Tibial artery (tissue), 4 donors: ENCODE results near the gene SEPTIN5.

Source experiments
- DNase-seq, 2 donors: peaks; one replicate each; pipeline ENCODE4 v3.0.0-alpha.2; 2019
- H3K27ac ChIP-seq, 2 donors: fragments of 200-600 bp; sonication (generic) in 1 of 2; 1 replicate in 1 of 2; 2 replicates in 1 of 2; pipeline ENCODE4 v1.5.1; 2018 to 2019; ENCODE audit warnings: mild to moderate bottlenecking in 1 of 2
- H3K27me3 ChIP-seq, 2 donors: fragments of 200-600 bp; sonication (generic) in 1 of 2; one replicate each; pipeline versions ENCODE4 v1.5.1 to v1.6.0; 2016 to 2019
- H3K36me3 ChIP-seq, 3 donors: fragments of 200-600 bp; sonication (generic) in 2 of 3; one replicate each; pipeline ENCODE4 v1.5.1; 2016 to 2019; ENCODE audit warnings: mild to moderate bottlenecking in 2 of 3
- H3K4me1 ChIP-seq, 4 donors: fragments of 200-600 bp; sonication (generic) in 2 of 4; 1 replicate in 3 of 4; 2 replicates in 1 of 4; pipeline ENCODE4 v1.5.1; 2016 to 2019
- H3K4me3 ChIP-seq, 2 donors: fragments of 200-600 bp; sonication (generic) in 1 of 2; 1 replicate in 1 of 2; 2 replicates in 1 of 2; pipeline ENCODE4 v1.5.1; 2018 to 2019; ENCODE audit warnings: mild to moderate bottlenecking in 2 of 2
- H3K9me3 ChIP-seq, 3 donors: fragments of 200-600 bp; sonication (generic) in 1 of 3; one replicate each; pipeline ENCODE4 v1.5.1; 2016 to 2019
- intact Hi-C: fragments of 100-400 bp; cut with DNase I; formaldehyde crosslinking; loops from one replicate; pipeline ENCODE4 v1.15.0; 2023; ENCODE audit warnings: low total_unique reads
- TF ChIP-seq, protein P1 (sequence below), 2 experiments: fragments of 200-600 bp in 1 of 2; fragments of 450-650 bp in 1 of 2; IDR thresholded peaks; one replicate each; pipeline ENCODE4 v1.5.1; 2017 to 2019; ENCODE audit warnings: antibody characterized with exemption in 2 of 2, mild to moderate bottlenecking in 1 of 2, moderate library complexity in 1 of 2

The SEPTIN5 gene

DNA sequence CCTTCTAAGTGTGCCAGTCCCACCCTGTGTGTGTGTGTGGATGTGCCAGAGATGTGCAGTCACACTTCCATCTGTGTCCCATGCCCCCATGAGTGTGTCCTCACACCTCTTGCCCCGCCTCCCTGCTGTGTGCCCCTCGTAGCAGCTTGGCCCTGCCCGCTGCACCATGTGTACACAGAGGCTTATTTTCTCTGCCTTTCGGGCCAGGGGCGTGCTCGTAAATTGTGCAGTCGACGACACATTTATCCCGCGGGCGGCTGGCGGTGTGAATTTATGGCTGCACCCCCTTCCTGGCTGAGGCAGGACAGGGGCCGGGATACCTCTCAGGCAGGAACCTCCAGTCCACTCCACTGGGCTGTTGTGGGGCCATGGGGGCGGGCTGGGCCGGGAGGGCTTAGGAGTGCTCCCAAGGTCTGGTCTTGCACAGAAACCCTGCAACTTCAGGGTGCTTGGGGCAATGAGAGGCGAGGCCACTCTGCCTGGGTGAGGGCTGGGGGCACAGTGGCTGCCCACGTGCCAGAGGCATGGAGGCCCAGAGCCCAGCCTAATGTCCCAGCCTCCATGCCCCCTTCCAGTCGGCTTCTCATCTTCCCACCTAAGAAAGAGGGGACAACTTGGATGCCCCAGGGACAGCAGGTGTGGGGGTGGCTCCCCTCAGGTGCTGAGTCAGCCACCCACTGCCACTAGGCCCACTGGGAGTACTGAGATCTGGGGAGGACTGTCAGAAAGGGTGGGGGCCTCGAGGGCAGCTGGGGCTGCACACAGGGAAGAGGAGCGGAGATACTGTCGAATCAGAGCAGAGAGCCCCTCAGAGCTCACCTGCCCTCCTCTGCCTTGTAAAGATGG lies 21.6 kb downstream of the SEPTIN5 start:
- TF ChIP-seq, protein P1, sequence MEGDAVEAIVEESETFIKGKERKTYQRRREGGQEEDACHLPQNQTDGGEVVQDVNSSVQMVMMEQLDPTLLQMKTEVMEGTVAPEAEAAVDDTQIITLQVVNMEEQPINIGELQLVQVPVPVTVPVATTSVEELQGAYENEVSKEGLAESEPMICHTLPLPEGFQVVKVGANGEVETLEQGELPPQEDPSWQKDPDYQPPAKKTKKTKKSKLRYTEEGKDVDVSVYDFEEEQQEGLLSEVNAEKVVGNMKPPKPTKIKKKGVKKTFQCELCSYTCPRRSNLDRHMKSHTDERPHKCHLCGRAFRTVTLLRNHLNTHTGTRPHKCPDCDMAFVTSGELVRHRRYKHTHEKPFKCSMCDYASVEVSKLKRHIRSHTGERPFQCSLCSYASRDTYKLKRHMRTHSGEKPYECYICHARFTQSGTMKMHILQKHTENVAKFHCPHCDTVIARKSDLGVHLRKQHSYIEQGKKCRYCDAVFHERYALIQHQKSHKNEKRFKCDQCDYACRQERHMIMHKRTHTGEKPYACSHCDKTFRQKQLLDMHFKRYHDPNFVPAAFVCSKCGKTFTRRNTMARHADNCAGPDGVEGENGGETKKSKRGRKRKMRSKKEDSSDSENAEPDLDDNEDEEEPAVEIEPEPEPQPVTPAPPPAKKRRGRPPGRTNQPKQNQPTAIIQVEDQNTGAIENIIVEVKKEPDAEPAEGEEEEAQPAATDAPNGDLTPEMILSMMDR (IDR thresholded peaks at IDR 0.05), result no peak
- Histone ChIP-seq H3K36me3 (no peaks in the 10 kb centered on the region), H3K27me3 (peaks cover 0 to 40% of the 10 kb centered on the region in 2 donors), H3K4me1 (peaks cover 0 to 3% (median 2%) of the 10 kb centered on the region in 4 donors), H3K4me3 (no peak overlapping the region), H3K27ac (no peak overlapping the region), H3K9me3 (no peaks in the 10 kb centered on the region)
- intact Hi-C loops, result no loop called here
- no peak for DNase-seq

GRCh38 chr22:19737846-19738663 lies 23.8 kb downstream of the SEPTIN5 start:
- no peak overlapping the region for H3K27ac ChIP-seq
- intact Hi-C loops, result no loop called here
- no peak for DNase-seq

DNA sequence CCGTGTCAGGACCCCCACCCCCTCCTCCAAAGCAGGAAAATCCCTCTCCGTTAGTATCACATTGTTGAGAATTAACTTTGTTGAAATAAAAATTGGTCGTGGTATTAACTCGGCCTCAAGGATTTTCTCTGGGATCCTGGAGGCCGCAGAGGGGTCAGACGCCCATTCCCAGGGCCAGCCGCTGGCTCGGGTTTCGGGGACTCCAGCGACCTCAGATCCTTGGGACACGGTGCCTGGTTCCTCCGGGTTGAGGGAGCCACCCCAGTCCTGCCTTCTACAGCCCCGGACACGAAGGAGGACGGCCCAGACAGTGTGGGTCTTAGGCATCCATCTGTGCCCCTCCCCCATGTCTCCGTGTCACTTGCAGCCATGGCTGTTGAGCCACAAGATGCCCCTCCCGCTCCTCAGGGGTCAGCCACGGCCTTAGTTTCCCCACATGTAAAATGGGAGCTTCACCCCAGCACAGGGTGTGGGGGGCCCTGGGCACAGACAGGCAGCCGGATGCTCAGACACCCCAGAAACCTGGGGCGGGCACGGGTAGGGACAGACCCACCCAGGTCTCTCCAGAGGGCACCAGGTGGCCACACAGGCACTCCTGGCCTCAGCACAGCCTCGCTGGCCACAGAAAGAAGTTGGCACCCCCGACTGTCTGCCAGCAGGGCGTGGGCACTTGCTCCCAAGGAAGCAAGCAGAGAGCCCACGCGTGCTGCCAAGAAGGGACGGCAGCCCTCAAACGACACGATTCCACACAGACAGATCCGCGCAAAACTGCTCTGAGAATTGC lies 24.6 kb downstream of the SEPTIN5 start:
- no peak overlapping the region for H3K27ac ChIP-seq

More at GRCh38 chr22:19737846-19738663, 23.8 kb downstream of the SEPTIN5 start:
- no peaks in the 10 kb centered on the region for H3K4me1 ChIP-seq
- H3K27me3 ChIP-seq, result peaks cover 0 to 34% of the 10 kb centered on the region in 2 donors
- TF ChIP-seq, protein P1 (IDR thresholded peaks at IDR 0.05), result no peak
- no peak overlapping the region for H3K4me3 ChIP-seq
- no peaks in the 10 kb centered on the region for H3K9me3 ChIP-seq
- H3K36me3 ChIP-seq, result no peaks in the 10 kb centered on the region

DNA sequence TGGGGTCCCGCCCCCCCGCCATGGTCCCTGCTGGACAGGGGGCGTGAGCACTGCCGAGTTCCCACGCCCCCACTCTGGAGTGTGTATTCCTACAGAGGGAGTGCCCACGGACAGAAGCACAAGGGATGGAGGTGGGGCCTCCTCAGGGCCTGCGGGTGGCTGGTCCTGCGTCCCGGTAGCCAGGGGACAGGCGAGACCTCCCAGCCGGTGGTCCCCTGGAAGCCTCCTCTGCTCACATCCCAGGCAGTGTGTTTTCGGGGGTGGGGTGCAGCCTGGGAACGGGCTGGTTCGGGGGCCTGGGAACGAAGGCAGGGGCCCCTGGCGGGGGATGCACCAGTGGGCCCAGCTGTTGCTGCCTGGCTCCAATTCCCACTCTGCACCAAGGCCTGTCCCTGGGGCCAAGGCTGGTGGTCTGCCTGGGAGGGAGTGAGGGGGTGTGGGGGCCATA lies 25.2 kb downstream of the SEPTIN5 start:
- no peak for DNase-seq
- Histone ChIP-seq H3K4me1 (no peaks in the 10 kb centered on the region), H3K9me3 (no peaks in the 10 kb centered on the region), H3K4me3 (no peak overlapping the region), H3K27ac (no peak overlapping the region), H3K27me3 (peaks cover 0 to 34% of the 10 kb centered on the region in 2 donors), H3K36me3 (no peaks in the 10 kb centered on the region)
- TF ChIP-seq, protein P1 (IDR thresholded peaks at IDR 0.05), result no peak
- intact Hi-C loops, result no loop called here

More for the DNA sequence above, 24.6 kb downstream of the SEPTIN5 start:
- Histone ChIP-seq H3K4me3 (no peak overlapping the region), H3K27me3 (peaks cover 0 to 34% of the 10 kb centered on the region in 2 donors), H3K36me3 (no peaks in the 10 kb centered on the region), H3K9me3 (no peaks in the 10 kb centered on the region), H3K4me1 (no peaks in the 10 kb centered on the region)
- TF ChIP-seq, protein P1 (IDR thresholded peaks at IDR 0.05), result no peak
- intact Hi-C loops, result no loop called here
- DNase-seq, result no peak

DNA sequence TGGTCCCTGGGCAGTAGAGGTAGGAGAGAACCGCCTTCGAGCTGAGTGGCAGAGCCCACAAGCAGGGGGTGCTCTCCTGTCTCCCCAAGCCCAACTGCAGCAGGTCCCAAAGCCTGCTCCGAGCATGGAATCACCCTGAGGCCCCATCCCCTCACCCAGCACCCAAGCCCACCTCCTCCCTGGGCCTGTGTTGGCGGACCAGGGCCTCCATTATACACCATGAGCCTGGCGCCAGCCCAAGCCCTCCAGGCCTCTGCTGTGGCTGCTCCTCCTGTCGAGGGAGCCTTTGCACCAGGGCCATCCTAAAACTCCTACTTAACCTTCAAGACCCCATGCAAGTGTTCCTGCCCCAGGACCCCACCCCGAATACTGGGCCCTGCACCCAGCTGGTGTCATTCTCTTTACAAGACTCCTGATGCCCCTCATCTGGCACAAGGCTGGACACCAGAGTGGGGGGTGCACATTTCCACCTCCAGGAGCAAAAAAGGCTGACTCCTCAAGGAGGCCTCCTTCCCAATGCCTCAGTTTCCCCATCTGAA lies 25.7 kb downstream of the SEPTIN5 start:
- no peaks in the 10 kb centered on the region for H3K9me3 ChIP-seq
- DNase-seq, result no peak
- intact Hi-C loops, result no loop called here
- H3K27ac ChIP-seq, result no peak overlapping the region
- H3K36me3 ChIP-seq, result no peaks in the 10 kb centered on the region
- TF ChIP-seq, protein P1 (IDR thresholded peaks at IDR 0.05), result no peak
- peaks cover 0 to 34% of the 10 kb centered on the region in 2 donors for H3K27me3 ChIP-seq
- H3K4me3 ChIP-seq, result no peak overlapping the region
- H3K4me1 ChIP-seq, result no peaks in the 10 kb centered on the region
